Measurements from ENCODE around the gene TTC39C. TPM values are rescaled to one million over a fixed set of nuclear protein-coding genes. Genes with fewer than 3 reads are reported as not detected.

Gene TTC39C
- total RNA-seq, 1 donor from 2014 or later = 23.5 TPM

GRCh38 chr18:24089515-24090337 lies 75.2 kb downstream of the TTC39C start:
- DNase-seq (ENCODE audit: low read depth, low spot score) = no peak
- TF ChIP-seq CTCF (conservative IDR thresholded peaks at IDR 0.05) = no peak
- Mint-ChIP-seq H3K36me3 (ENCODE audit: low read depth) (peaks cover 25% of the 10 kb centered on the region), H3K9me3 (peaks cover 6% of the 10 kb centered on the region), H3K27ac (ENCODE audit: unreplicated experiment) (no peak overlapping the region), H3K4me1 (peaks cover 6% of the 10 kb centered on the region), H3K27me3 (ENCODE audit: low read depth) (no peaks in the 10 kb centered on the region), H3K4me3 (no peak overlapping the region)

GRCh38 chr18:24090876-24091275 lies 76.3 kb downstream of the TTC39C start:
- no peak overlapping the region for H3K27ac Mint-ChIP-seq (ENCODE audit: unreplicated experiment)
- no peak for TF ChIP-seq CTCF (conservative IDR thresholded peaks at IDR 0.05)
- H3K27me3 Mint-ChIP-seq (ENCODE audit: low read depth) = no peaks in the 10 kb centered on the region
- no peak for DNase-seq (ENCODE audit: low read depth, low spot score)
- peaks cover 29% of the 10 kb centered on the region for H3K36me3 Mint-ChIP-seq (ENCODE audit: low read depth)
- peaks cover 6% of the 10 kb centered on the region for H3K9me3 Mint-ChIP-seq
- peaks cover 6% of the 10 kb centered on the region for H3K4me1 Mint-ChIP-seq
- no peak overlapping the region for H3K4me3 Mint-ChIP-seq

- Mint-ChIP-seq H3K9me3 (peaks cover 6% of the 10 kb centered on the region), H3K36me3 (ENCODE audit: low read depth) (peaks cover 35% of the 10 kb centered on the region), H3K4me3 (no peak overlapping the region), H3K27ac (ENCODE audit: unreplicated experiment) (no peak overlapping the region), H3K4me1 (no peaks in the 10 kb centered on the region), H3K27me3 (ENCODE audit: low read depth) (no peaks in the 10 kb centered on the region)
- DNase-seq (ENCODE audit: low read depth, low spot score) = no peak
- no peak for TF ChIP-seq CTCF (conservative IDR thresholded peaks at IDR 0.05)
These were observed 80.0 kb downstream of the TTC39C start for GRCh38 chr18:24094561-24094960.

GRCh38 chr18:24095976-24096375 lies 81.4 kb downstream of the TTC39C start:
- Mint-ChIP-seq H3K9me3 (peaks cover 6% of the 10 kb centered on the region), H3K4me3 (no peak overlapping the region), H3K27me3 (ENCODE audit: low read depth) (no peaks in the 10 kb centered on the region), H3K4me1 (no peaks in the 10 kb centered on the region), H3K27ac (ENCODE audit: unreplicated experiment) (no peak overlapping the region), H3K36me3 (ENCODE audit: low read depth) (peaks cover 40% of the 10 kb centered on the region)
- no peak for TF ChIP-seq CTCF (conservative IDR thresholded peaks at IDR 0.05)
- no peak for DNase-seq (ENCODE audit: low read depth, low spot score)

- no peak overlapping the region for H3K27ac Mint-ChIP-seq (ENCODE audit: unreplicated experiment)
- DNase-seq (ENCODE audit: low read depth, low spot score) = no peak
These were observed 88.9 kb downstream of the TTC39C start for GRCh38 chr18:24103320-24104021.

More at GRCh38 chr18:24103320-24104021, 88.9 kb downstream of the TTC39C start:
- no peaks in the 10 kb centered on the region for H3K27me3 Mint-ChIP-seq (ENCODE audit: low read depth)
- peaks cover 17% of the 10 kb centered on the region for H3K36me3 Mint-ChIP-seq (ENCODE audit: low read depth)
- H3K4me3 Mint-ChIP-seq = no peak overlapping the region
- peaks cover 12% of the 10 kb centered on the region for H3K4me1 Mint-ChIP-seq
- TF ChIP-seq CTCF (conservative IDR thresholded peaks at IDR 0.05) = no peak
- no peaks in the 10 kb centered on the region for H3K9me3 Mint-ChIP-seq

Measured in neural crest cell (in vitro differentiated cells).